ENCODE results near the gene MIF4GD. TPM values are rescaled to one million over a fixed set of nuclear protein-coding genes. Genes with fewer than 3 reads are reported as not detected.
"Not testable (repeated sequence)": the region's sequence is repeated elsewhere in the genome, so short reads cannot be mapped to it uniquely, and the experiment has no call there.

MIF4GD gene
- total RNA-seq, 6 experiments from 2014 or later: 7.3 to 21.9 (median 8.2) TPM

DNA sequence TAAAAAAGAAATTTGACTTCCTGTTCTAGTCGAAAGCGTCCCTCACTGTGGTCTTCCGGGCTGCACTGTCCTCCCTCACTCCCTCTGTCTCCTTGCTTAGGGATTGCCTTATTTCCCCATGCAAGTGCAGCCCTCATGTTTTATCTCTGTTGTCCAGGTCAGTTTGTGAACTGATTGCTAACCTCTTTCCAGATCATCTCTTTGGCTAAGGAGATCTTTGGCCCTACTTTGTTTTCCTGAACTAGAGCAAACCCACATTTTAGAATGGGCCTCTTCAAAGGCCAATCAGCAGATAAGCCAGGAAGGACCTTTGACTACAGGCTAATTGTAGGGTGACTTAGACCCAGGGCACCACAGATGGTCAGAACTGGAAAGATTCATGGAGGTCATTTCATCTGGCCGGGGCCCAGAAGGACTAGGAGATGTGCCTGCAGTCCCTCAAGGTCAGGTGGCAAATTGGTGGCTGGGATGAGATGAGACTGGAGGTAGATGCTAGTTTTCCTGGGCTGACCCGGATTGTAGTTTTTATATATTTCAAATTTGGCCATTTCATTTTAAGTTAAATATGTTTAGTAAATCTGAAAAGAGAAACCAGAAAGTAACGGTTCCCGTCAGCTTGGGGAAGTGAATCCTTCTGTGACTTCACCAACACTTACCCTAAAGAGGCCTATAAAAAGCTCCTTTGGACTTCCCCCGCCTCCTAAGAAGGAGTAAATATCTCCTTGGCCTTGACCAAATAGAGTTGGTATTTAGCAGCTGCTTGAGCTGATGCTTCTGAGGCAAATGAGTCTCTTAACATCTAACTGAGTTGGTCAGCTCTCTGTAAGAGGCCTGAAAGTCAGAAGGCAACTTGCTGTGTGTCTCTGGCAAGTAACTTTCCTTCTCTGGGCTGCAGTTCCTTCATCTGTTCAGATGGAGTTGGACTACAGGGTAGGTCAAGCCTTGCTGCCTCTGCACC lies 24.4 kb upstream of the MIF4GD start:
- WGBS (ENCODE audit: insufficient coverage, low coverage, low lambda C conversion rate, missing lambda C conversion rate): 42% methylated on average over 7 of the region's 8 CpGs
- no peak for TF ChIP-seq CTCF (IDR thresholded peaks at IDR 0.05)
- peak; percentile 26 for TF ChIP-seq POLR2A (IDR thresholded peaks at IDR 0.05)
- Histone ChIP-seq H3K36me3 (no peaks in the 10 kb centered on the region), H3K27ac (peak overlapping the region; percentile 16 to 75 (median 68)), H3K27me3 (no peaks in the 10 kb centered on the region), H3K4me1 (no peaks in the 10 kb centered on the region), H3K4me3 (no peak overlapping the region), H3K9me3 (no peaks in the 10 kb centered on the region)
- intact Hi-C loops (cut with DNase I): no loop called here
- ATAC-seq (peak; percentile 40 to 75 (median 62)), DNase-seq (no peak)

GRCh38 chr17:75292810-75293448 lies 21.9 kb upstream of the MIF4GD start:
- H3K4me1 ChIP-seq; H3K9me3 ChIP-seq; H3K36me3 ChIP-seq; H3K27me3 ChIP-seq; H3K27ac ChIP-seq; ATAC-seq; intact Hi-C loops (cut with DNase I); H3K4me3 ChIP-seq: not testable (repeated sequence)
- peak in 1 of 3 donors; percentile 46 for DNase-seq
- 53% methylated on average over 11 of the region's 16 CpGs for WGBS (ENCODE audit: insufficient coverage, low coverage, low lambda C conversion rate, missing lambda C conversion rate)

DNA sequence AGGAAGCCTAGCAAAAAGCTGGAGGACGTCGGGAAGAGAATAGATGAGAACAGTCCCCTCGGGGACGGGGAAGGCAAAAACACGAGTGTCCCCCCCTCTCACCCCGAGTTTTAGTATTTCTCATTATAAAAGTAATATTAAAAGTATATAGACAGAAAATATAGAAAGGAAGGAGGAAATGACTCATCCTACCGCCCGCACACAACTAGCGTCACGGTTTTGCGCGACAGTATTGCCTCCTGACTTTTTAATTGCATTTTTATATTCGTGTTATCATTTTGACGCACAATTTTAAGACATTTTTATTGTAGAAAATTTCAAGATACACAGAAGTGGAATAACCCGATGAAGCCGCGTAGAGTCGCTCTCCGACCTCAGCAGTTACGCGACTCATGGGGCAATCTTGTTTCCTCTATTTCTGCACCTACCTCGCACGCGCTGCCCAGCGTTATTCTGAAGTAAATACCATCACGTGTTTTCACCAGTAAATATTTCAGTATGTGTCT lies 18.9 kb upstream of the MIF4GD start:
- Histone ChIP-seq H3K36me3 (no peaks in the 10 kb centered on the region), H3K27me3 (no peaks in the 10 kb centered on the region), H3K4me3 (peak overlapping the region; percentile 74 to 86 (median 84)), H3K27ac (peak overlapping the region; percentile 51 to 88 (median 86)), H3K9me3 (no peaks in the 10 kb centered on the region), H3K4me1 (no peaks in the 10 kb centered on the region)
- DNase-seq: peak; percentile 62 to 71 (median 70)
- peak; percentile 29 to 47 (median 40) for ATAC-seq
- intact Hi-C loops (cut with DNase I): no loop called here
- TF ChIP-seq POLR2A (IDR thresholded peaks at IDR 0.05) (no peak), CTCF (IDR thresholded peaks at IDR 0.05) (peak; percentile 18 to 42 (median 24))
- 4% methylated on average over 26 of the region's 26 CpGs for whole genome bisulfite sequencing (ENCODE audit: insufficient coverage, low coverage, low lambda C conversion rate, missing lambda C conversion rate)

GRCh38 chr17:75289115-75289831 lies 18.2 kb upstream of the MIF4GD start, which contains the start of gene SLC25A19:
Gene SLC25A19, minus strand, starts transcription at chr17:75289433. Its CDS starts 2,669 bp downstream, at chr17:75286764.
- Histone ChIP-seq H3K36me3 (no peaks in the 10 kb centered on the region), H3K4me1 (no peaks in the 10 kb centered on the region), H3K27me3 (no peaks in the 10 kb centered on the region), H3K4me3 (peak within 1 kb of the TSS; percentile 74 to 86 (median 84)), H3K9me3 (no peaks in the 10 kb centered on the region), H3K27ac (peak within 1 kb of the TSS; percentile 51 to 88 (median 86))
- peak; percentile 94 to 98 (median 96) for ATAC-seq
- WGBS (ENCODE audit: insufficient coverage, low coverage, low lambda C conversion rate, missing lambda C conversion rate): under 1% methylated on average over 48 of the region's 65 CpGs
- intact Hi-C loops (cut with DNase I): no loop called here
- peak; percentile 98 to 99 (median 99) for DNase-seq
- no peak for TF ChIP-seq CTCF (IDR thresholded peaks at IDR 0.05)
- TF ChIP-seq POLR2A (IDR thresholded peaks at IDR 0.05): peak; percentile 97
